Sciatic nerve (tissue), 2 donors: Measurements from ENCODE around the gene PERP. TPM values are rescaled to one million over a fixed set of nuclear protein-coding genes. Genes with fewer than 3 reads are reported as not detected.
"Not testable (repeated sequence)": the region's sequence is repeated elsewhere in the genome, so short reads cannot be mapped to it uniquely, and the experiment has no call there.

Source experiments
- ATAC-seq: fragments of 200-7000 bp; cut with Tn5 transposase; one replicate; pipeline ENCODE4 v1.9.1; 2020; ENCODE audit warnings: mild to moderate bottlenecking, moderate library complexity
- DNase-seq: peaks from one replicate; pipeline ENCODE4 v3.0.0-alpha.2; 2020; ENCODE audit warnings: low spot score
- intact Hi-C: fragments of 100-400 bp; cut with DNase I; formaldehyde crosslinking; loops from one replicate; pipeline ENCODE4 v1.14.2; 2022
- total RNA-seq: library from RNA; stranded (reverse); fragmentation: NEBNext Ultra II Directional; extraction: Animal tissue kit (Norgen Biotek cat#: 25700); gene quantifications from one replicate; pipeline ENCODE4 v1.2.1, GENCODE V29; 2021
- donor health status: DM: no; HTN: no; CAD: no.
- donor health status: DM: no; HTN: no; CAD: no.

PERP gene
- total RNA-seq, 1 donor from 2014 or later = 22.9 TPM

- no peak for DNase-seq
Measured at GRCh38 chr6:138084904-138085838, 22.0 kb downstream of the PERP start.

GRCh38 chr6:138082232-138082631 is 25.0 kb downstream of the PERP start:
- ATAC-seq (no peak), DNase-seq (no peak)
- intact Hi-C loops = no loop called here

More at GRCh38 chr6:138084904-138085838, 22.0 kb downstream of the PERP start:
- no peak for ATAC-seq
- intact Hi-C loops = no loop called here

GRCh38 chr6:138079556-138079955 is 27.7 kb downstream of the PERP start:
- DNase-seq, ATAC-seq, intact Hi-C loops: not testable (repeated sequence)

GRCh38 chr6:138078491-138078890 is 28.7 kb downstream of the PERP start:
- intact Hi-C loops = no loop called here
- no peak for ATAC-seq
- DNase-seq = no peak

- intact Hi-C loops = no loop called here
- ATAC-seq (no peak), DNase-seq (no peak)
Measured at GRCh38 chr6:138073264-138073663, 34.0 kb downstream of the PERP start.

- intact Hi-C loops = no loop called here
- no peak for DNase-seq
- ATAC-seq = no peak
Measured at GRCh38 chr6:138063726-138064125, 43.5 kb downstream of the PERP start.

- intact Hi-C loops = no loop called here
- DNase-seq = no peak
- ATAC-seq = no peak
Measured at GRCh38 chr6:138054982-138055381, 52.2 kb downstream of the PERP start.

GRCh38 chr6:138052783-138053182 is 54.4 kb downstream of the PERP start:
- intact Hi-C loops = no loop called here
- DNase-seq = no peak
- ATAC-seq = no peak

GRCh38 chr6:138044972-138045371 is 62.2 kb downstream of the PERP start:
- ATAC-seq (no peak), DNase-seq (no peak)
- intact Hi-C loops = no loop called here

- intact Hi-C loops = no loop called here
- ATAC-seq (no peak), DNase-seq (no peak)
Measured at GRCh38 chr6:138044458-138044857, 62.8 kb downstream of the PERP start.

Other genes with a start within 250 kb of the PERP start
- 37.5 TPM for gene TNFAIP3, start 240.2 kb downstream of the PERP start, total RNA-seq
- 7.4 TPM for gene ARFGEF3, start 54.5 kb upstream of the PERP start, total RNA-seq
- not detected for gene PBOV1, start 111.1 kb upstream of the PERP start, total RNA-seq